GM19467 (cell line): ENCODE data around the gene OR9I1.

Source experiments
- ATAC-seq: cut with Tn5 transposase; IDR thresholded peaks from one replicate; pipeline ENCODE4 v1.9.1; 2021; ENCODE audit warnings: mild to moderate bottlenecking, moderate library complexity; ENCODE audit not compliant: unreplicated experiment

The OR9I1 gene, protein sequence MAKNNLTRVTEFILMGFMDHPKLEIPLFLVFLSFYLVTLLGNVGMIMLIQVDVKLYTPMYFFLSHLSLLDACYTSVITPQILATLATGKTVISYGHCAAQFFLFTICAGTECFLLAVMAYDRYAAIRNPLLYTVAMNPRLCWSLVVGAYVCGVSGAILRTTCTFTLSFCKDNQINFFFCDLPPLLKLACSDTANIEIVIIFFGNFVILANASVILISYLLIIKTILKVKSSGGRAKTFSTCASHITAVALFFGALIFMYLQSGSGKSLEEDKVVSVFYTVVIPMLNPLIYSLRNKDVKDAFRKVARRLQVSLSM

DNA sequence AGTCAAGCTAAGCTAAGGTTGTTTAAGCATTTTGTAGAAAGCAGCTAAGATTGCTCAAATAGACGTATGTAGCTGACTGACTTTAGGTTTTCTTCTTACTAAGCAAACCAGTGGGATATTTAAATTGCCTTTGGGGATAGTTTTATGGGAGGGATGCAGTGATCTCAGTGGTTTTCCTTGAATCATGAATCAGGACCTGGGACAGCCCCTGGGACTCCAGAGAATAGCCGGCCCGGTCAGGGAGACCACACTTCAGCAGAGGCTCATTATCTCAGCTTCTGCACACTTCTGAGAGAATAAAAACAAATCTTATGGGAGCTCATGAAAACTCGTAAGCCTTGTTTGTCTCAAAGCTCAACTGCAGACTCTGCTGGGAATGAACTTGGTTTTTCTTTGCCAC lies at the start of gene OR9I1:
Gene OR9I1 (minus strand): TSS at position 62 of the 400 bp plus-strand sequence. CDS start 6,086 bp downstream, outside the sequence.
- ATAC-seq = no peak

DNA sequence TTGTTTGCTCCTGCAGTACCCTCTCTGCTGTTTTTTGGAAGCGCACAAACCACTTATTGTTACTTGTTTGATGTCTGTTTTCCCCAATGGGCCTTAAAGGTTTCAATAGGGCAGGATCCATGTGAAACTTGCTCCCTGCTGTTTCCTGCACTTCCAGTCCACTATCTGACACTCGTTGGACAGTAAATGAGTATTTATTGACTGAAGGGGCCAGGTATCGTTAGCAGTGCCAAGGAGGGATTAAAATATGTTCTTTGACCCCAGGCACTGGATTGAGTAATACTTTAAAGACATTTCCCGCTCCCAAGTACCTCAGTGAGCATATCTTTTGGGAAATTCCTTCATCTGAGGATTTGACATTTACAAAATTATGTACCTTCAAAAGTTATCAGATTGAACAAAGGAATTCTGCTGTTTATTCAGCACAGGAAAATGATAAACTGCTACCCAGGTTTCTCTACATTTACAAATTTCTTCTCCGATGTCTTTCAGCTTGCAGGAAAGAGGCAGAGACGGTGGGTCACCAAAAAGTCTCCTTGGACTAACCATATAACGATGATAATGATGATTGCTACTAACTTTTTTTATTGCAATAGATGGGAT lies 40.3 kb upstream of the OR9I1 start:
- no peak for ATAC-seq

DNA sequence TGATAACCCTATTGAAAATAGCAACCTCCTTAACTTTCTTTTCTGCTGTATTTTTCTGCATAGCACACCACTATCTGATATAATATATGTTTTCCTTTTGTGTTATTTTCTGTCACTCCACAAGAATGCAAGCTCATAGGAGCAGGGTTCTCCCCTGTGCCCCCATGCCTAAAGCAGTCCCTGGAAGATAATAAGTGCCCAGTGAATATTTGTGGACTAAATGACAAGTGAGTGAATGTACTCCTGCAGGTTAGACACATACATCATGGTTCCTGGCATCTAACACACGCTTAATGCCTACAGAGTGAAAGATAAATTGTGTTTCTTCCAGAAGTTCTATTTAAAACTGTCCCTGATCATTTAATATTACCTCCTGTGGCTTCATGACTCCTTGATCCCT lies 39.7 kb upstream of the OR9I1 start:
- ATAC-seq = no peak

DNA sequence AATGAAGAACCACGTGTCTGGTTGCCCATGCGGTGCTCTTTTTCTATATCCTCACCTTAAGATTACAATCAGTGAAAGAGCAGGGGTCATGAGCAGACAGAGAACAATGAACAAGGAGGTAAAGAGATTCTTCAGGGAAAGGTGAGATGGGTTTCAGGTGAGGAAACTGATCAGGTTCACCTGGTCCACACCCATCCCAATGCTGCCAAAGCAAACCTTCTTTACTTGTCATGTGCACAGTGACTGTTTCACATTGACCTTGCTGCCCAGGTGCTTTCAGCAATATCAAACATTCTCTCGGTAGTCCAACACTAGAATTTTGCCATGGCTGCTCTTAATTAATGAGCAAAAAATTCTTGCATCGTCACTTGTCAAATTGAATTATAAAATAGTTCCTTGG lies 39.1 kb upstream of the OR9I1 start:
- ATAC-seq = no peak

DNA sequence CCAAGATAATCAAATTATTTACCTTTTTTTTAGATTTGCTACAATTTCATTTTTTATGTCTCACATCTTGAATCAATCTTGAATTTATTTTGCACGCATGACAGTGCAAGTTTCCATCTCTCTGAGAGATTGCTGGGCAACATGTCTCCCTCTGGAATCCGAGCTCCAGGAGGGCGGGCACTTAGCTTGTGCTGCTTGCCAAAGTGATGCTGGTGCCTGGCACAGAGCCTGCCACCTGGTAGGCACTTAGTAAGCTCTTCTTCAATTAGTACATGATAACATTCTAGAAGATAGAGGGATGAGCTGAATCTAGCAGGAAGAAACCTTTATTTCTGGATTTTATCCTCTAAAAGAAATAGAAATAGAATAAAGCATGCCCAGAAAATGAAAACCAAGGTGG lies 27.5 kb upstream of the OR9I1 start:
- ATAC-seq = no peak

DNA sequence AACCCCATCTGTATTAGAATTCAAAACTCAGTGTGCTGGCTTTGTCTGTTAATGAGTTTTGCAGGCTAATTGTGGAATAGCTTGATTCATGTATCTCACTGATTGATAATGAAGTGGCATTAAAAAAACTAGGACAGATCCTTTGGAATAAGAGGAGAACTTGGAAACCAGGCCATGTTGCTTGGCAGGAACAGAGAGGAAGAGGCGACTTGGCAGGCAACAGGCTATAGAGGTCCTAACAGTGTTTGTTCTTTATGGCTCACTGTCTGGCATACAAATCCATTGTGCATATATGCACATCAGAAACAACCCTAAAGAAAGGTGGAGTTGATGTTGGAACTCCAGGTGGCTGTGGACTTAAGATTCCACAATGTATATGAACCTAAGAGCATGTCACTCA lies 17.4 kb upstream of the OR9I1 start:
- ATAC-seq = no peak

DNA sequence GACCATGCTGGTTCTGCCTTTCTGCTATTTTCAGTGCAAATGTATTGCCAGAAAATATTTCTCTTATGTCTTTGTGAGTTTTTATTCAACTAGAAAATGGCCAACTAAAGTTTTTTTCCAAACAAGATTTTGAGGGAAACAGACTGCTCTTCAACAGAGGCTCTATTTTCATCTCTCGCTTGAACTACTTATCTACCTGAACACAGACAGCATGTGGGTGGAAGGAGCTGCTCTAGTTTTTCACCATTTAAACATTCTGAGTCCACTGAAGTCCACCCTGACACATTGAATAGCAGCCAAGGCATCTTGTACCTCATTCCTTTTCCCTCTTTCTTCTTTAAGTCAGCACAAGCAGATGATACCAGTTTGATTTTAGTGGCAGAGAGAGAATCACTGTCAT lies 9.8 kb upstream of the OR9I1 start:
- ATAC-seq = no peak

DNA sequence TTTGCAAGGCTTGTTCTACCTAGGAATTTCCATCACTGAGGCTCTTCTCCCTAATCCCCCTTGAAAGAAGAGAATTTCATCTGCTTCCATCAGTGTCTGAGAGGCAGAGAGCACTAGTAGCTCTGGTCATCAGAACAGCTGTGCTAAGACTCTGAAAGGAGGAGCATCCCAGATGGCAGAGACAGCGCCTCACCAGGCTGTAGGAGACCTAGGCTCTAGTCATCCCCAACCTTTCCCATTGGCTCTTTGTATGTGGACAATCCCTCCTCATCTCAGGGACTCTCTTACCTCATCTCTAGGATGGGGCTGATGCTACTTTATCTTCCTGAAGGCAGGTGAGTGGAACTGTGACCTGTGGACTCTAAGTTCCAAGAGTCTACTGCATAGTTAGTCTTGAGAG lies 8.8 kb upstream of the OR9I1 start:
- ATAC-seq = no peak

DNA sequence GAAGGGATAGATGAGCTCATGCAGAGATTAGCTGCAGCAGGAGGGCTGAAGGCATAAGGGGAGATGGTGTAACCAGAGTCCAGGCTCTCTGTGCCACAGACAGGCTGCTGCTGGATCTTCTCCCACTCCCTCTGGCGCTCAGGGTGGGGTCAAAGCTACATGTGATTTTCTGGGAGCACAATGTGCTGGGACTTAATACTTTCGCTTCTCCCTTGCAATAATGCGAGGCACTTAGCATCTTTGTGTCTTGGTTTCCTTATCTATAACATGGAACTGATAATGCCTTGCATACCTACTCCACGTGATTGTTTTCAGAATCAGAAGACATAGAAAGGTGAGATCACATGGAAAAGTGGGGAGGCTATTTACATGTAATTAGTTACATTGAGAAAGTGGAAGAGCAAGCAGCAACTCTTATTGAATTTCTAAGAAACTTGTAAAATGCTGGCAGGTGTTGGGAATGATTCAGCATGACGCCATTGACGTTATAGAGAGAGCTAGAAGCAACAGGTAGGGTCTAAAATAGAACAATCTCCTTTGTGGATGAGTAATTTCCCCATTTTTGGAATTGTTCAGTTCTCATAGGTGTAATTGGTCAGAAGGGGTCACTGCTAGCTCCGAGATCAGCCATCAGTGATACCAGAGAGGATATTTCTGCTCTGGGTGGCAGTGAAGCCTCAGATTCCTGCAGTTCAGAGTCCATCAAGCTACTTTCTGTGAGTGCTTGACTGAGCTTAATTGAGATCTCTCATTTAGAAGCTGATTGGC lies 8.2 kb upstream of the OR9I1 start:
- ATAC-seq = no peak

DNA sequence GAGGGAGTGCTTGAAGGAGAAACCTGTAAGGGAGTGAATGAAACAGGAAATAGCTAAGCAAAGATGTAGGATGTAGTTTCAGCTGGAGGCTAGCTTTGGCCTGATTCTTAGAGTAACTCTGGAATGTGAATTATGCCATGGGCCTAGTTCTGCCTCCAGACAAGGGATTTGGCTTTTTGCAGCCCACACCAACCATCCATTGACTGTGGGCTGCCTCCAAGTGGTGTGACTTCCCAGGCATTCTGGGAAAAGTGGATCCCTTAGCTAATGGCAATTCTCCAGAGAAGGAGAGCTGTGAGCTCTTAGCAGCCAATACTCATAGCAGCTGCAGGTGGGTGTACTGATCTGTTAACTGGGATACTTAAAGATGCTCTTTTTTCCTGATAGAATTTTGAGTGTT lies 2.0 kb upstream of the OR9I1 start:
- no peak for ATAC-seq

DNA sequence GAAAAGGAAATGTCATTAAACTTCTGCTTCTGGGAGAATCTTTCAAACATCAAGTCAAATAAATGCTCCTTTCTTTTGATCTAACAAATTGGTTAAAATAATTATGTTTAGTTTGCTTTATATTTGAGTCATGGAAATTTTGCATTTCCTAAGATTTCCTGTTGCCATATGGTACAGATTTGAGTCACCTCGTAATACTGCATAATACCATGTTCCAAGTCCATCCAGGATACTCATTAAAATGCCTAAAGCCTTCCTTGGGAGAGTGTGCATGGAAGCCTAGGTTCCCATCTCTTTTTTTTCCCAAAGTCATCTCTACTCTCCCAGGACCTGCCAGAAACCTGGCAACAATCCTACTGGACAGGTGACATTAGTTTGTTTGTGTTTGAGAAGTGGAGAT lies 4.2 kb downstream of the OR9I1 start:
- no peak for ATAC-seq

DNA sequence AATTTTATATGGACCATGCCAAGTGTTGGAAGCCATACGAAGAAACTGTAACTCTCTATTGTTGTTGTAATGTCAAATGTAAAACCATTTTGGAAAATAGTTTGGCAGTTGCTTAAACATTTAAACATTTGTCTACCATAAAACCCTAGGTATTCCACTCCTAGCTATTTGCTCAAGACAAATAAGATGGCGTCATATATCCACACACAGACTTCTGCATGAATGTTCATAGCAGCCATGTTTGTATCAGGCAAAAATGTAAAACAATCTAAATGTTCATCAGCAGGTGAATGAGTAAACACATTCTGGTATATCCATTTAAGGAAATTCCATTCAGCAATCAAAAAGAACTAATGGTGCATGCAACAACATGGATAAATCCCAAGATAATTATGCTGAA lies 27.9 kb downstream of the OR9I1 start:
- no peak for ATAC-seq

DNA sequence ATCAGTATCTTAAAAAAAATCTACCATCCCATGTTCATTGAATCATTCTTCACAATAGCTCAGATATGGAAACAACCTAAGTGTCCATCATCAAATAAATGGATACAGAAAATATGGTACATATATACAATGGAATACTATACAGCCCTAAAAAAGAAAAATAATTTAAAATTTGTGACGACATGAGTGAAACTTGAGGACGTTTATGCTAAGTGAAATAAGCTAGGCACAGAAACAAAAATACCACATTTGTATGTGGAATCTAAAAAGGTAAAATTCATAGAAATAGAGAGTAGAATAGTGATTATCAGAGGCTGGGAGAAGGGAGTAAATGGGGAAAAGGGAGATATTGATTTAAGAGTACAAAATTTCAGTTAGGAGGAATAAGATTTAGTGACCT lies 38.8 kb downstream of the OR9I1 start:
- no peak for ATAC-seq

DNA sequence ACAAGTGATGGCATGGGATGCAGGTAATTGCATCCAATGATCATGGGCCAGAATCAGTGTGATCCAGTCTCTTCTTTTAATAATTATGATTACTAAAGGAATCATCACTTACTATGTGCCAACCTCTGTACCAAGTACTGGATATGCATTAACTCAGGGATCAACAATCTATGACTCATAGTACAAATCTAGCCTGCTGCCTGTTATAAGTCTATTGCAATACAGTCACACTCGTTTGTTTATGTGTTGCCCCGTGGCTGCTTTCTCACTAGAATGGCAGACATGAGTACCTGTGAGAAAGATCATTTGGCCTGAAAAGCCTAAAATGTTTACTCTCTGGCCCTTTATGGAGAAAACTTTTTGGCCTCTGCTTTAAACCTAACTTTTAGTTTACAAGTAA lies 49.5 kb downstream of the OR9I1 start:
- no peak for ATAC-seq

DNA sequence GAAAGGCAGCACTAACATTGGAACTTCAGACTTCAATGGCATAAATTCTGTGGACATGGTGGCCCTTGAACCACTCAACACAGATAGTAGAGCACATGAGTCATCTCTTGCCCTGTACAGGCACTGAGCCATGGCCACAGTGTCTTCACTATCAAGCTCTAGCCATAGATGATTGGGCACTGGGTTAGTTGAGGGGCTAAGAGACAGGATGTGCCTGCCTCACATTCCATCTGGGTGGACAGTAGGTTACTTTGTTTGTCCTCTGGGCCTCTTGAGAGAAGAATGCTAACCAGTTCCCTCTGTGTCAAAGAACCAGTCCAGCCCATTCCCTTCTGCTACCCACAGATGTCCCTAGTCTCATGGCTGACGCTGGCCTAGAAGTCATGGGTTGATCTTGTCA lies 54.7 kb downstream of the OR9I1 start:
- ATAC-seq = no peak

DNA sequence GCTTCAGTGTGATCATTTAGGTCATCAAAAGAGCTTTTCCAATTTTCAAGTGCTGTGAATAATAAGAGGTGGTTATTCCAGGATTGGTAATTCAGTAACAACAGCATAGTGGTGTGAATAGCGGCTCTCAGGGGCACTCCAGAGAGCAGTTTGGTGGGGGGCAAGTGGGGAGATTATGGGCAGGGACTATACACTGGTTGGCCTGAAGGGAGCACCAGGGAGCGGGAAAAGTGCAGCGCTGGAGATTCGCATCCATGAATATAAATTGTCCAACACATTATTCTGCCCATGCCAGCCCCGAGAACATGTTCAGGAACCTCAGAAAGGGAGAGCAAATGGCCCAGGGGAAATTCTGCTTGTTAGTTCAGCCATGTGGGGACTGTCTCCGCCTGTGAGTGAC lies 56.7 kb downstream of the OR9I1 start:
- ATAC-seq = no peak

DNA sequence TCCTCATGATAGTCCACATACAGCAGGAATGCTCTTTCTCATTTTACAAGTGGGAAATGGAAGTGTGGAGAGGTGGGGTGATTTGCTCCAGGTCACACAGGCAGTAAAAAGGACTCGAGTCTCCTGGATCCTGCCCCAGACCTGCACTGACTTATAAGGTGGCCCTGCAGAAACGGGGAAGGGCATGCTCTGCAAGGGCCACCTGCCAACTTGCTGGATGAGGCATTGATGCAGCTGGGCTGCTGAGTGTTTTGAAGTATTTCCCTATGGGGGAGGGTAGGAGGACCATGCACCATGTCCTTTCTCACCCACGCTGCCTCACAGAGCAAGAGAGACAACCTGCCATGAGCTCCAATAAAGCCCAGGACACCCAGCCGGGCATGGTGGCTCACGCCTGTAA lies 57.6 kb downstream of the OR9I1 start:
- ATAC-seq = no peak
